ENCODE results near the gene CREB3.

CREB3 gene

GRCh38 chr9:35700031-35700430 lies 32.4 kb upstream of the CREB3 start:
- Histone ChIP-seq H3K4me3 (ENCODE audit: severe bottlenecking) (no peak overlapping the region), H3K27ac (ENCODE audit: poor library complexity, severe bottlenecking) (no peak overlapping the region), H3K9me3 (ENCODE audit: severe bottlenecking) (no peaks in the 10 kb centered on the region), H3K27me3 (ENCODE audit: insufficient read depth, poor library complexity, severe bottlenecking) (no peaks in the 10 kb centered on the region), H3K4me1 (ENCODE audit: insufficient read depth, poor library complexity, severe bottlenecking) (no peaks in the 10 kb centered on the region), H3K36me3 (ENCODE audit: low read depth) (peaks cover 94% of the 10 kb centered on the region)
- DNase-seq (ENCODE audit: low spot score) (no peak), ATAC-seq (ENCODE audit: low read depth) (no peak)
- no peak for TF ChIP-seq CTCF (IDR thresholded peaks at IDR 0.05; ENCODE audit: poor library complexity, severe bottlenecking)

GRCh38 chr9:35700942-35701341 lies 31.5 kb upstream of the CREB3 start:
- no peak for TF ChIP-seq CTCF (IDR thresholded peaks at IDR 0.05; ENCODE audit: poor library complexity, severe bottlenecking)
- Histone ChIP-seq H3K4me3 (ENCODE audit: severe bottlenecking) (no peak overlapping the region), H3K27me3 (ENCODE audit: insufficient read depth, poor library complexity, severe bottlenecking) (no peaks in the 10 kb centered on the region), H3K9me3 (ENCODE audit: severe bottlenecking) (no peaks in the 10 kb centered on the region), H3K27ac (ENCODE audit: poor library complexity, severe bottlenecking) (no peak overlapping the region), H3K4me1 (ENCODE audit: insufficient read depth, poor library complexity, severe bottlenecking) (no peaks in the 10 kb centered on the region), H3K36me3 (ENCODE audit: low read depth) (peaks cover 99% of the 10 kb centered on the region)
- ATAC-seq (ENCODE audit: low read depth) (no peak), DNase-seq (ENCODE audit: low spot score) (no peak)

- no peak for ATAC-seq (ENCODE audit: low read depth)
- no peak for DNase-seq (ENCODE audit: low spot score)
- Histone ChIP-seq H3K36me3 (ENCODE audit: low read depth) (peaks cover 100% of the 10 kb centered on the region), H3K4me3 (ENCODE audit: severe bottlenecking) (no peak overlapping the region), H3K27me3 (ENCODE audit: insufficient read depth, poor library complexity, severe bottlenecking) (no peaks in the 10 kb centered on the region), H3K4me1 (ENCODE audit: insufficient read depth, poor library complexity, severe bottlenecking) (no peaks in the 10 kb centered on the region), H3K9me3 (ENCODE audit: severe bottlenecking) (no peaks in the 10 kb centered on the region), H3K27ac (ENCODE audit: poor library complexity, severe bottlenecking) (no peak overlapping the region)
- no peak for TF ChIP-seq CTCF (IDR thresholded peaks at IDR 0.05; ENCODE audit: poor library complexity, severe bottlenecking)
Observed at GRCh38 chr9:35702696-35703095, 29.8 kb upstream of the CREB3 start.

GRCh38 chr9:35703906-35704672 lies 28.4 kb upstream of the CREB3 start:
- no peak for DNase-seq (ENCODE audit: low spot score)
- no peak overlapping the region for H3K27ac ChIP-seq (ENCODE audit: poor library complexity, severe bottlenecking)
- H3K4me1 ChIP-seq (ENCODE audit: insufficient read depth, poor library complexity, severe bottlenecking) = no peaks in the 10 kb centered on the region
- H3K9me3 ChIP-seq (ENCODE audit: severe bottlenecking) = no peaks in the 10 kb centered on the region
- H3K36me3 ChIP-seq (ENCODE audit: low read depth) = peaks cover 100% of the 10 kb centered on the region
- H3K27me3 ChIP-seq (ENCODE audit: insufficient read depth, poor library complexity, severe bottlenecking) = no peaks in the 10 kb centered on the region
- ATAC-seq (ENCODE audit: low read depth) = no peak
- no peak overlapping the region for H3K4me3 ChIP-seq (ENCODE audit: severe bottlenecking)
- TF ChIP-seq CTCF (IDR thresholded peaks at IDR 0.05; ENCODE audit: poor library complexity, severe bottlenecking) = no peak

GRCh38 chr9:35705372-35705771 lies 27.1 kb upstream of the CREB3 start:
- Histone ChIP-seq H3K9me3 (ENCODE audit: severe bottlenecking) (no peaks in the 10 kb centered on the region), H3K27me3 (ENCODE audit: insufficient read depth, poor library complexity, severe bottlenecking) (no peaks in the 10 kb centered on the region), H3K4me1 (ENCODE audit: insufficient read depth, poor library complexity, severe bottlenecking) (no peaks in the 10 kb centered on the region), H3K4me3 (ENCODE audit: severe bottlenecking) (no peak overlapping the region), H3K36me3 (ENCODE audit: low read depth) (peaks cover 95% of the 10 kb centered on the region), H3K27ac (ENCODE audit: poor library complexity, severe bottlenecking) (no peak overlapping the region)
- ATAC-seq (ENCODE audit: low read depth) (no peak), DNase-seq (ENCODE audit: low spot score) (no peak)
- no peak for TF ChIP-seq CTCF (IDR thresholded peaks at IDR 0.05; ENCODE audit: poor library complexity, severe bottlenecking)
